ENCODE measurements around the gene RNF4. TPM values are rescaled to one million over a fixed set of nuclear protein-coding genes. Genes with fewer than 3 reads are reported as not detected.

Gene RNF4
- total RNA-seq, 4 donors from 2014 or later: 33.2 to 49.0 (median 40.7) TPM

DNA sequence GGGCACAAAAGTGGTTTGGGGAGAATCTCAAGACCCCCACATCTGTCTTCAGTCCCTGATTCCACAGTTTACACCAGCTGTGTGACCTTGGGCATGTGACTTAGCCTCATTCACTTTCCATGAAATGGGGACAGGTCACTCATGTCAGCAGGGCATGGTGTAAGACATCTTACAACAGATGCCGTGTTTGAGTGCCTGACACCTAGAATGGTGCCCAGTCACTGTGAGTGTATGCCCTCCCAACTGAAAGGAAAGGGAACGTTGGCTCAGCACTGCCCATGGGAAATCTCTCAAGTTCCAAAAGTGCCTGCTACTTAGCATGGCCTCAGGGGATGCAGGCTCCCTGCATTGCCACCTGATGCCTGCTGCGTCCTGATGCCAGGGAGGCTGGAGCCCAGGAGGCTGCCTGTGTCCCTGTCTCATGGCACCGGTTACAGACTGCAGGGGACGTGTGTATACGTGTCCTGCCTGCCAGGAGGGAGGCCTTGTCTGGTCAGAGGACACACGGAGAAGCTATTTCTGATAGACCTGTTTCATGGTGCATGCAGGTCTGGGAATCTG, 32.2 kb downstream of the RNF4 start:
- Histone ChIP-seq H3K27me3 (no peaks in the 10 kb centered on the region), H3K4me1 (peaks cover 0 to 3% (median 0%) of the 10 kb centered on the region in 4 donors), H3K27ac (replicated peaks in 1 of 4) (no peak overlapping the region), H3K9me3 (no peaks in the 10 kb centered on the region), H3K36me3 (peaks cover 28 to 75% (median 66%) of the 10 kb centered on the region in 4 donors), H3K4me3 (no peak overlapping the region)
- intact Hi-C loops (cut with DNase I): no loop called here
- TF ChIP-seq EP300 (IDR thresholded peaks at IDR 0.05): no peak
- TF ChIP-seq POLR2A (IDR thresholded peaks at IDR 0.05; ENCODE audit: low read depth): no peak
- TF ChIP-seq POLR2AphosphoS5 (IDR thresholded peaks at IDR 0.05): no peak
- TF ChIP-seq, protein P1, sequence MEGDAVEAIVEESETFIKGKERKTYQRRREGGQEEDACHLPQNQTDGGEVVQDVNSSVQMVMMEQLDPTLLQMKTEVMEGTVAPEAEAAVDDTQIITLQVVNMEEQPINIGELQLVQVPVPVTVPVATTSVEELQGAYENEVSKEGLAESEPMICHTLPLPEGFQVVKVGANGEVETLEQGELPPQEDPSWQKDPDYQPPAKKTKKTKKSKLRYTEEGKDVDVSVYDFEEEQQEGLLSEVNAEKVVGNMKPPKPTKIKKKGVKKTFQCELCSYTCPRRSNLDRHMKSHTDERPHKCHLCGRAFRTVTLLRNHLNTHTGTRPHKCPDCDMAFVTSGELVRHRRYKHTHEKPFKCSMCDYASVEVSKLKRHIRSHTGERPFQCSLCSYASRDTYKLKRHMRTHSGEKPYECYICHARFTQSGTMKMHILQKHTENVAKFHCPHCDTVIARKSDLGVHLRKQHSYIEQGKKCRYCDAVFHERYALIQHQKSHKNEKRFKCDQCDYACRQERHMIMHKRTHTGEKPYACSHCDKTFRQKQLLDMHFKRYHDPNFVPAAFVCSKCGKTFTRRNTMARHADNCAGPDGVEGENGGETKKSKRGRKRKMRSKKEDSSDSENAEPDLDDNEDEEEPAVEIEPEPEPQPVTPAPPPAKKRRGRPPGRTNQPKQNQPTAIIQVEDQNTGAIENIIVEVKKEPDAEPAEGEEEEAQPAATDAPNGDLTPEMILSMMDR (IDR thresholded peaks at IDR 0.05): no peak
- WGBS: 79% methylated on average over 2 of the region's 7 CpGs
- DNase-seq (ENCODE audit: extremely low spot score): no peak

DNA sequence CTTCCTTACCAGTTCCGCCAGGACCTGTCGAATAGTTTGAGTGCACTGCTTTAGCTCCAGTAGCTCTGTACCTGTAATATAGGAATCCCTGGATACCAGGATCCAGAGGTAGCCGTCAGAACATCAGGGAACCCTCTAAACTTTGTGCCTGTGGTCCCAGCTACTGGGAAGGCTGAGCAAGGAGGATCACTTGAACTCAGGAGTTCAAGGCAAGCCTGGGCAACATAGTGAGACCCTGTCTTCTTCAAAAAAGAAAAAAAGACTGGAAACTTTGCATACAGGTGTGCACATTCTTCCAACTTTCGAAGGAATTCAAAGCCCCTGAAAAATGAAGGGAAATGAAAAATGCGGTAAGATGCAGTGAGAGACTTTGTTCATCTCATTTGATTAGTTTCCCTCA, 34.9 kb downstream of the RNF4 start:
- Histone ChIP-seq H3K36me3 (peaks cover 10 to 71% (median 64%) of the 10 kb centered on the region in 4 donors), H3K4me3 (no peak overlapping the region), H3K4me1 (no peaks in the 10 kb centered on the region), H3K9me3 (no peaks in the 10 kb centered on the region), H3K27ac (replicated peaks in 1 of 4) (no peak overlapping the region), H3K27me3 (no peaks in the 10 kb centered on the region)
- TF ChIP-seq EP300 (IDR thresholded peaks at IDR 0.05): no peak
- TF ChIP-seq POLR2AphosphoS5 (IDR thresholded peaks at IDR 0.05): no peak
- TF ChIP-seq, protein P1 (IDR thresholded peaks at IDR 0.05): no peak
- no peak for TF ChIP-seq POLR2A (IDR thresholded peaks at IDR 0.05; ENCODE audit: low read depth)
- DNase-seq (ENCODE audit: extremely low spot score): no peak
- 96% methylated on average over 5 of the region's 5 CpGs for WGBS
- intact Hi-C loops (cut with DNase I): no loop called here

DNA sequence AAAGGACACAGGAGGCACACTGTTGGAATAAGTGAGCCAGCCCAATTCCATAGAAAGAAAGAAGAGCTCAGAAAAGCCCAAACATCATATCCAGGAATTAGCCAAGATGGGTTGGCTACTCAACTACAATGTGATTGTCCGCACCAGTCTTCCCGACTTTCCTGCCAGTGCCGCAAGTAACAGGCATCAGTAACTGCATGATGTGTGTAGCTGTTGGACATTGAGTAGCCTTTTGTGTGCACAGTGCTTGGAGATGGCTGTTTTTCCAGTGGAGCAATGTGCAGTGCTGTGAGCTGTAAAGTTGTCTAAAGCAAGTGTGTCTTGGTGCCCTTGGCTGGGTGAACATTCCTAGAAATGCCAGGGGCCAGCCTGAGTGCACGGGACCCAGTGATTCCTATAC, 38.4 kb downstream of the RNF4 start:
- intact Hi-C loops (cut with DNase I): no loop called here
- Histone ChIP-seq H3K27me3 (no peaks in the 10 kb centered on the region), H3K27ac (replicated peaks in 1 of 4) (no peak overlapping the region), H3K9me3 (no peaks in the 10 kb centered on the region), H3K36me3 (peaks cover 12 to 68% (median 59%) of the 10 kb centered on the region in 4 donors), H3K4me1 (peaks cover 0 to 9% (median 0%) of the 10 kb centered on the region in 4 donors), H3K4me3 (no peak overlapping the region)
- WGBS: 81% methylated on average over 4 of the region's 4 CpGs
- TF ChIP-seq POLR2AphosphoS5 (IDR thresholded peaks at IDR 0.05) (no peak), EP300 (IDR thresholded peaks at IDR 0.05) (no peak), POLR2A (IDR thresholded peaks at IDR 0.05; ENCODE audit: low read depth) (no peak)
- TF ChIP-seq, protein P1 (IDR thresholded peaks at IDR 0.05): no peak
- no peak for DNase-seq (ENCODE audit: extremely low spot score)

DNA sequence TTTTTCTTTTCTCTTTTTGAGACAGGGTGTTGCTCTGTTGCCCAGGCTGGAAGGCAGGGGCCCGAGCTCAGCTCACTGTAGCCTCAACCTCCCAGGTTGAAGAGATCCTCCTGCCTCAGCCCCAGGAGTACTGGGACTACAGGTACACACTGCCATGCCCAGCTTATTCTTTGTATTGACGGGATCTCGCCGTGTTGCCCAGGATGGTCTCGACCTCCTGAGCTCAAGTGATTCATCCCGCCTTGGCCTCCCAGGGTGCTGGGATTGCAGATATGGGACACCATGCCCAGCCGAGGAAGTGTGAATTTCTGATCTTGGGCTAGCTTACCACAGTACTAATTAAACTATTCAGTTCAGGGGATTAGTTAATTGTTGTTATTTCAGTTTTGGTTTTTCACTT, 38.9 kb downstream of the RNF4 start:
- H3K36me3 ChIP-seq: peaks cover 15 to 71% (median 62%) of the 10 kb centered on the region in 4 donors

More for the DNA sequence above, 38.9 kb downstream of the RNF4 start:
- H3K27me3 ChIP-seq: no peaks in the 10 kb centered on the region
- no peak overlapping the region for H3K27ac ChIP-seq (replicated peaks in 1 of 4)
- TF ChIP-seq POLR2AphosphoS5 (IDR thresholded peaks at IDR 0.05) (no peak), POLR2A (IDR thresholded peaks at IDR 0.05; ENCODE audit: low read depth) (no peak), EP300 (IDR thresholded peaks at IDR 0.05) (no peak)
- TF ChIP-seq, protein P1 (IDR thresholded peaks at IDR 0.05): no peak
- H3K9me3 ChIP-seq: no peaks in the 10 kb centered on the region
- WGBS: 97% methylated on average over 7 of the region's 7 CpGs
- DNase-seq (ENCODE audit: extremely low spot score): no peak
- H3K4me3 ChIP-seq: no peak overlapping the region
- intact Hi-C loops (cut with DNase I): no loop called here
- H3K4me1 ChIP-seq: peaks cover 0 to 9% (median 0%) of the 10 kb centered on the region in 4 donors
